Mesenchymal stem cell (in vitro differentiated cells and primary cell): ENCODE data around the gene NKTR.

Source experiments
- DNase-seq: peaks from one replicate; pipeline ENCODE4 v3.0.0-alpha.2; 2013
- H2AFZ ChIP-seq: one replicate; pipeline ENCODE4 v1.6.1; 2013; ENCODE audit warnings: low read depth, mild to moderate bottlenecking, control low read depth, inconsistent platforms, low read length, moderate library complexity
- H2AK5ac ChIP-seq: 2 replicates; pipeline ENCODE4 v1.6.1; 2013; ENCODE audit warnings: low read length, moderate library complexity, mild to moderate bottlenecking, inconsistent platforms; ENCODE audit not compliant: severe bottlenecking
- H2BK120ac ChIP-seq: one replicate; pipeline ENCODE4 v1.6.1; 2013; ENCODE audit warnings: low read depth, mild to moderate bottlenecking, inconsistent platforms, low read length, moderate library complexity
- H2BK12ac ChIP-seq, 2 experiments: one replicate each; pipeline ENCODE4 v1.6.1; 2013; ENCODE audit warnings: inconsistent platforms in 2 of 2, low read length in 2 of 2, mild to moderate bottlenecking in 2 of 2, moderate library complexity in 2 of 2, control low read depth in 1 of 2
- H2BK15ac ChIP-seq: one replicate; pipeline ENCODE4 v1.6.1; 2013; ENCODE audit warnings: mild to moderate bottlenecking, low read depth, inconsistent platforms; ENCODE audit not compliant: poor library complexity, severe bottlenecking
- H2BK5ac ChIP-seq: 2 replicates; pipeline ENCODE4 v1.6.1; 2013; ENCODE audit warnings: low read depth, mild to moderate bottlenecking, low read length, control low read depth, inconsistent platforms; ENCODE audit not compliant: poor library complexity, severe bottlenecking
- H3K14ac ChIP-seq, 2 experiments: one replicate each; pipeline ENCODE4 v1.6.1; 2013; ENCODE audit warnings: inconsistent platforms in 2 of 2, low read length in 2 of 2, control low read depth in 1 of 2, mild to moderate bottlenecking in 1 of 2, moderate library complexity in 1 of 2
- H3K18ac ChIP-seq, 2 experiments: one replicate each; pipeline ENCODE4 v1.6.1; 2013; ENCODE audit warnings: inconsistent platforms in 2 of 2, low read length in 2 of 2, control low read depth in 1 of 2, low read depth in 1 of 2, mild to moderate bottlenecking in 1 of 2
- H3K23ac ChIP-seq, 2 experiments: one replicate each; pipeline ENCODE4 v1.6.1; 2013; ENCODE audit warnings: inconsistent platforms in 2 of 2, low read length in 2 of 2, mild to moderate bottlenecking in 2 of 2, moderate library complexity in 2 of 2, control low read depth in 1 of 2
- H3K27ac ChIP-seq: 2 replicates; pipeline ENCODE4 v1.5.1; 2013; ENCODE audit warnings: mild to moderate bottlenecking, moderate library complexity, low read length, control low read depth, inconsistent platforms; ENCODE audit not compliant: poor library complexity, severe bottlenecking
- H3K27me3 ChIP-seq, 2 experiments: 2 replicates each; pipeline versions ENCODE4 v1.6.1 to v1.7.0; 2013; ENCODE audit warnings: low read length in 2 of 2, mild to moderate bottlenecking in 2 of 2, moderate library complexity in 2 of 2, control low read depth in 1 of 2, inconsistent platforms in 1 of 2; ENCODE audit not compliant: control insufficient read depth in 1 of 2, insufficient read depth in 1 of 2
- H3K36me3 ChIP-seq, 2 experiments: 2 replicates each; pipeline versions ENCODE4 v1.6.1 to v1.7.0; 2013; ENCODE audit warnings: low read length in 2 of 2, control low read depth in 1 of 2, inconsistent platforms in 1 of 2, low read depth in 1 of 2, mild to moderate bottlenecking in 1 of 2; ENCODE audit not compliant: insufficient read depth in 2 of 2, control insufficient read depth in 1 of 2
- H3K4ac ChIP-seq, 2 experiments: one replicate each; pipeline ENCODE4 v1.6.1; 2013; ENCODE audit warnings: inconsistent platforms in 2 of 2, low read length in 2 of 2, mild to moderate bottlenecking in 2 of 2, moderate library complexity in 2 of 2, control low read depth in 1 of 2, low read depth in 1 of 2
- H3K4me1 ChIP-seq: 2 replicates; pipeline ENCODE4 v1.6.1; 2013; ENCODE audit warnings: low read depth, low read length, control low read depth; ENCODE audit not compliant: control insufficient read depth, insufficient read depth
- H3K4me2 ChIP-seq: 2 replicates; pipeline ENCODE4 v1.6.1; 2013; ENCODE audit warnings: low read length, mild to moderate bottlenecking, inconsistent platforms; ENCODE audit not compliant: poor library complexity, severe bottlenecking
- H3K4me3 ChIP-seq, 2 experiments: 2 replicates each; pipeline versions ENCODE4 v1.5.1 to v1.7.0; 2013; ENCODE audit warnings: low read length in 2 of 2, mild to moderate bottlenecking in 2 of 2, control low read depth in 1 of 2, low read depth in 1 of 2; ENCODE audit not compliant: insufficient read depth in 1 of 2
- H3K79me1 ChIP-seq: replicated peaks from 2 replicates; pipeline ENCODE4 v1.6.1; 2013; ENCODE audit warnings: mild to moderate bottlenecking, control low read depth, low read length, inconsistent platforms; ENCODE audit not compliant: poor library complexity, severe bottlenecking
- H3K9ac ChIP-seq: 2 replicates; pipeline ENCODE4 v1.7.0; 2013; ENCODE audit warnings: mild to moderate bottlenecking, low read length, moderate library complexity
- H3K9me3 ChIP-seq: 2 replicates; pipeline ENCODE4 v1.7.0; 2013; ENCODE audit warnings: mild to moderate bottlenecking, low read length; ENCODE audit not compliant: control insufficient read depth
- H4K8ac ChIP-seq: one replicate; pipeline ENCODE4 v1.6.1; 2013; ENCODE audit warnings: inconsistent platforms, mild to moderate bottlenecking, low read length, moderate library complexity
- H4K91ac ChIP-seq: one replicate; pipeline ENCODE4 v1.6.1; 2013; ENCODE audit warnings: mild to moderate bottlenecking, low read length, inconsistent platforms
- WGBS: methylation state at CpG from one replicate; pipeline ENCODE4 v1.1.7; 2013; ENCODE audit warnings: mixed read lengths; 5-methylcytosine and 5-hydroxymethylcytosine counted together

Gene NKTR

GRCh38 chr3:42632146-42632545 lies 31.7 kb downstream of the NKTR start:
- no peak overlapping the region for H2BK120ac ChIP-seq
- H2AK5ac ChIP-seq = no peak overlapping the region
- no peak overlapping the region for H3K4me2 ChIP-seq
- H3K4ac ChIP-seq = no peak overlapping the region
- no peak overlapping the region for H2BK15ac ChIP-seq
- H3K23ac ChIP-seq = no peak overlapping the region
- peaks cover 9 to 93% of the 10 kb centered on the region in 2 experiments for H3K36me3 ChIP-seq
- H3K4me1 ChIP-seq = no peaks in the 10 kb centered on the region
- no peak overlapping the region for H3K4me3 ChIP-seq
- H3K9ac ChIP-seq = no peak overlapping the region
- no peak overlapping the region for H3K14ac ChIP-seq
- H3K18ac ChIP-seq = no peak overlapping the region
- H3K27ac ChIP-seq = no peak overlapping the region
- H2AFZ ChIP-seq = no peak overlapping the region
- DNase-seq = peak; percentile 46
- H4K8ac ChIP-seq = no peak overlapping the region
- no peak overlapping the region for H4K91ac ChIP-seq
- no peaks in the 10 kb centered on the region for H3K9me3 ChIP-seq
- H3K79me1 ChIP-seq = peaks cover 12% of the 10 kb centered on the region
- no peak overlapping the region for H2BK12ac ChIP-seq
- no peak overlapping the region for H2BK5ac ChIP-seq
- no CpG with 5 or more reads among the region's 1 CpG for WGBS
- no peaks in the 10 kb centered on the region for H3K27me3 ChIP-seq

DNA sequence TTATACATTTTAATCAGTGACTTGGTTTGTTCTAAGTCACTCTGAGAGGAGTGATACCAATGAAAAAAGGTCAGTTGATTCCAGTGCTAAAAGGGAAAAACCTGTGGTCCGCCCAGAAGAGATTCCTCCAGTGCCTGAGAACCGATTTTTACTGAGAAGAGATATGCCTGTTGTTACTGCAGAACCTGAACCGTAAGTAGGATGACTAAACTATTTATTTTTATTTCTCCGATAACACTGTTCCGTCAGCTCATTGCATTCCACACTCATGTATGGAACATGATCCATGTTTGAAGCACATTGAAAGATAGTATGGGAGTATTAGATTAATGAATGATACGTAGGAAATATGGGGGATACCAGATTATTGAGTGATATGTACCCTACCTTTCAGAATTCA lies 33.1 kb downstream of the NKTR start:
- H2AK5ac ChIP-seq = no peak overlapping the region

DNA sequence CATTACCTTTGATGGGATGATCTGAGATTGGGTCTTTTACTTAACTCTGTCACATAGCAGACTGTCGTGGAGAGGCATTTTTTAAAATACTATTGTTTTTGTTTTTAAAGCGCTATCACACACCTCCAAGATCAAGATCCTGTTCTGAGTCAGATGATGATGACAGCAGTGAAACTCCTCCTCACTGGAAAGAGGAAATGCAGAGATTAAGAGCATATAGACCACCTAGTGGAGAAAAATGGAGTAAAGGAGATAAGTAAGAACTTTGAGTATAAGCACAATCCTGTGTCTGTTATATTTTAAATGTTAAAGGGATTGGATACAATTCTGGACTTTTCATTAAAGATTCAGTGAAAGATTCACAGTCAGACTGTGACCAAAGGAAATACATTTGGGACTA lies 34.6 kb downstream of the NKTR start:
- H2BK5ac ChIP-seq = no peak overlapping the region
- H3K36me3 ChIP-seq = peaks cover 18 to 97% of the 10 kb centered on the region in 2 experiments
- no peaks in the 10 kb centered on the region for H3K4me1 ChIP-seq
- no peaks in the 10 kb centered on the region for H3K9me3 ChIP-seq
- H3K14ac ChIP-seq = no peak overlapping the region
- H3K9ac ChIP-seq = no peak overlapping the region
- H3K79me1 ChIP-seq = peaks cover 14% of the 10 kb centered on the region
- DNase-seq = peak; percentile 60
- no peak overlapping the region for H3K4me3 ChIP-seq
- H3K18ac ChIP-seq = no peak overlapping the region
- H4K8ac ChIP-seq = no peak overlapping the region
- no peak overlapping the region for H3K4ac ChIP-seq
- no peak overlapping the region for H3K4me2 ChIP-seq
- H3K23ac ChIP-seq = no peak overlapping the region
- no peak overlapping the region for H2AK5ac ChIP-seq
- H2AFZ ChIP-seq = no peak overlapping the region
- no peak overlapping the region for H4K91ac ChIP-seq
- no CpG with 5 or more reads among the region's 2 CpGs for WGBS
- H2BK12ac ChIP-seq = no peak overlapping the region
- H2BK120ac ChIP-seq = no peak overlapping the region
- no peaks in the 10 kb centered on the region for H3K27me3 ChIP-seq
- no peak overlapping the region for H2BK15ac ChIP-seq
- no peak overlapping the region for H3K27ac ChIP-seq

More for the DNA sequence above, 33.1 kb downstream of the NKTR start:
- Histone ChIP-seq H3K18ac (no peak overlapping the region), H4K8ac (no peak overlapping the region), H2BK120ac (no peak overlapping the region), H3K23ac (no peak overlapping the region), H3K79me1 (peaks cover 15% of the 10 kb centered on the region), H2BK15ac (no peak overlapping the region), H3K27me3 (no peaks in the 10 kb centered on the region), H3K4me2 (no peak overlapping the region), H2AFZ (no peak overlapping the region), H3K4ac (no peak overlapping the region), H3K4me1 (no peaks in the 10 kb centered on the region), H2BK5ac (no peak overlapping the region), H3K4me3 (no peak overlapping the region), H3K36me3 (peaks cover 12 to 93% of the 10 kb centered on the region in 2 experiments), H2BK12ac (no peak overlapping the region), H3K9me3 (no peaks in the 10 kb centered on the region), H4K91ac (no peak overlapping the region), H3K14ac (no peak overlapping the region), H3K27ac (no peak overlapping the region), H3K9ac (no peak overlapping the region)
- no peak for DNase-seq
- WGBS = 91% methylated on average over 6 of the region's 6 CpGs

GRCh38 chr3:42637001-42637400 lies 36.5 kb downstream of the NKTR start:
- Histone ChIP-seq H3K18ac (no peak overlapping the region), H2BK120ac (no peak overlapping the region), H3K36me3 (peaks cover 22 to 96% of the 10 kb centered on the region in 2 experiments), H2BK15ac (no peak overlapping the region), H4K8ac (no peak overlapping the region), H3K4ac (no peak overlapping the region), H2AK5ac (no peak overlapping the region), H3K9me3 (no peaks in the 10 kb centered on the region), H4K91ac (no peak overlapping the region), H3K14ac (no peak overlapping the region), H3K79me1 (peaks cover 11% of the 10 kb centered on the region), H3K4me3 (no peak overlapping the region), H3K27ac (no peak overlapping the region), H2AFZ (no peak overlapping the region), H2BK12ac (no peak overlapping the region), H3K4me2 (no peak overlapping the region), H3K4me1 (peaks cover 2% of the 10 kb centered on the region), H3K27me3 (no peaks in the 10 kb centered on the region), H2BK5ac (no peak overlapping the region), H3K9ac (no peak overlapping the region), H3K23ac (no peak overlapping the region)
- 96% methylated on average over 6 of the region's 6 CpGs for WGBS
- DNase-seq = no peak
